Parathyroid adenoma (tissue), 2 donors: ENCODE measurements around the gene ARFGAP3.

Experiments
- H2AFZ ChIP-seq: fragments of 300-600 bp; sonication (generic); one replicate; pipeline ENCODE4 v1.7.0; 2017; ENCODE audit warnings: antibody characterized with exemption, mild to moderate bottlenecking
- H3K27ac ChIP-seq: fragments of 300-600 bp; sonication (generic); one replicate; pipeline ENCODE4 v1.7.0; 2017
- H3K27me3 ChIP-seq: fragments of 300-600 bp; sonication (generic); one replicate; pipeline ENCODE4 v1.7.0; 2017; ENCODE audit warnings: low read length; ENCODE audit not compliant: control insufficient read depth, insufficient read depth
- H3K36me3 ChIP-seq: fragments of 300-600 bp; sonication (generic); one replicate; pipeline ENCODE4 v1.7.0; 2017; ENCODE audit warnings: low read length; ENCODE audit not compliant: control insufficient read depth, insufficient read depth
- H3K4me1 ChIP-seq: fragments of 300-600 bp; sonication (generic); one replicate; pipeline ENCODE4 v1.7.0; 2017; ENCODE audit warnings: control low read depth
- H3K4me2 ChIP-seq: fragments of 300-600 bp; sonication (generic); one replicate; pipeline ENCODE4 v1.7.0; 2017; ENCODE audit warnings: low read length
- H3K4me3 ChIP-seq: fragments of 300-600 bp; sonication (generic); one replicate; pipeline ENCODE4 v1.7.0; 2017; ENCODE audit warnings: low read depth, low read length
- H3K79me2 ChIP-seq: fragments of 300-600 bp; sonication (generic); one replicate; pipeline ENCODE4 v1.7.0; 2017; ENCODE audit warnings: control low read depth
- H3K9ac ChIP-seq: fragments of 300-600 bp; sonication (generic); one replicate; pipeline ENCODE4 v1.7.0; 2017; ENCODE audit warnings: mild to moderate bottlenecking
- H3K9me3 ChIP-seq: fragments of 300-600 bp; sonication (generic); one replicate; pipeline ENCODE4 v1.7.0; 2017; ENCODE audit warnings: low read length; ENCODE audit not compliant: control insufficient read depth
- TF ChIP-seq, protein P1 (sequence below): fragments of 300-600 bp; sonication (generic); IDR thresholded peaks from one replicate; pipeline ENCODE4 v1.7.0; 2017; ENCODE audit warnings: antibody characterized with exemption, mild to moderate bottlenecking
- donor health status: primary hyperparathyroidism.

Gene ARFGAP3

DNA sequence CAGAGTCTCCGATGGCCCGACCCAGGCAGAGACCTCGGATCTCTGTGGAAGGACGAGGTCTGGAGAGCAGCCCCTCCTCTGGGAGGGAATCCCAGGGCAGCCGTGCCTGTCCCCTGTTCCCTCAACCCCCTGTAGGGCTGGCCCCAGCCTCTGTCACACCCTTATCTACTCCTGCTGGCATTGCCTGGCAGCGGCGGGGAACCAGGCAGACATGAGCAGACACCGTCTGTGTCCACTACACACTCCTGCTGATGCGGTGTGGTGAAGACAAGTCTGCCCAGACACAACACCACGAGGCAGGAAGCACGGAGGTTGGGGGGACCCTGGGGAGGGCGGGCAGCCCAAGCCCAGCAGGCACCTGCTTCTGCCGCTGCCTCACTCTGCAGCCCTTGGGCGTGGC is 83.9 kb downstream of the ARFGAP3 start:
- Histone ChIP-seq H3K9ac (no peak overlapping the region), H2AFZ (no peak overlapping the region), H3K36me3 (no peaks in the 10 kb centered on the region), H3K79me2 (no peaks in the 10 kb centered on the region), H3K27me3 (no peaks in the 10 kb centered on the region), H3K4me3 (no peak overlapping the region), H3K9me3 (no peaks in the 10 kb centered on the region), H3K27ac (no peak overlapping the region), H3K4me2 (no peak overlapping the region), H3K4me1 (no peaks in the 10 kb centered on the region)
- TF ChIP-seq, protein P1, sequence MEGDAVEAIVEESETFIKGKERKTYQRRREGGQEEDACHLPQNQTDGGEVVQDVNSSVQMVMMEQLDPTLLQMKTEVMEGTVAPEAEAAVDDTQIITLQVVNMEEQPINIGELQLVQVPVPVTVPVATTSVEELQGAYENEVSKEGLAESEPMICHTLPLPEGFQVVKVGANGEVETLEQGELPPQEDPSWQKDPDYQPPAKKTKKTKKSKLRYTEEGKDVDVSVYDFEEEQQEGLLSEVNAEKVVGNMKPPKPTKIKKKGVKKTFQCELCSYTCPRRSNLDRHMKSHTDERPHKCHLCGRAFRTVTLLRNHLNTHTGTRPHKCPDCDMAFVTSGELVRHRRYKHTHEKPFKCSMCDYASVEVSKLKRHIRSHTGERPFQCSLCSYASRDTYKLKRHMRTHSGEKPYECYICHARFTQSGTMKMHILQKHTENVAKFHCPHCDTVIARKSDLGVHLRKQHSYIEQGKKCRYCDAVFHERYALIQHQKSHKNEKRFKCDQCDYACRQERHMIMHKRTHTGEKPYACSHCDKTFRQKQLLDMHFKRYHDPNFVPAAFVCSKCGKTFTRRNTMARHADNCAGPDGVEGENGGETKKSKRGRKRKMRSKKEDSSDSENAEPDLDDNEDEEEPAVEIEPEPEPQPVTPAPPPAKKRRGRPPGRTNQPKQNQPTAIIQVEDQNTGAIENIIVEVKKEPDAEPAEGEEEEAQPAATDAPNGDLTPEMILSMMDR = no peak

DNA sequence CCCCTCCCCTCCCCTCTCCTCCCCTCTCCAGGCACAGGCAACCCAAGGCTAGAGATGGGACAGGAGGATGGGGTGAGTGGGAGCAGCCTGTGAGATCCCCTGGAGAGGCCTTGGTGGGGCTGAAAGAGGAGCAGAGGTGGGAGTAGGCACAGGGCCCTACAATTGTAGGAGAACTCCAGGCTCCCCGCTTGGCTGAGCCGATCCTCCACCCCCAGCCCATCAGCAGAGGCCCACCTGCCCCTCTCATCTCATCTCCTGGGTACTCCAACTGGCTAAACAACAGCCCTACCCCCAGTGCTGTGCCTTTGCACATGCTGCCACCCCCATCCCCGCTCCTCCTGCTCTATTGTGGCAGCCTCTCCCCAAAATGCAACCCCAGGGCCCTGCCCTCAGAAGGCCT is 84.4 kb downstream of the ARFGAP3 start:
- H2AFZ ChIP-seq = no peak overlapping the region
- H3K27me3 ChIP-seq = no peaks in the 10 kb centered on the region
- no peaks in the 10 kb centered on the region for H3K36me3 ChIP-seq
- H3K4me1 ChIP-seq = no peaks in the 10 kb centered on the region
- H3K4me2 ChIP-seq = no peak overlapping the region
- no peaks in the 10 kb centered on the region for H3K9me3 ChIP-seq
- no peaks in the 10 kb centered on the region for H3K79me2 ChIP-seq
- no peak overlapping the region for H3K9ac ChIP-seq
- no peak overlapping the region for H3K27ac ChIP-seq
- no peak overlapping the region for H3K4me3 ChIP-seq
- TF ChIP-seq, protein P1 = no peak

DNA sequence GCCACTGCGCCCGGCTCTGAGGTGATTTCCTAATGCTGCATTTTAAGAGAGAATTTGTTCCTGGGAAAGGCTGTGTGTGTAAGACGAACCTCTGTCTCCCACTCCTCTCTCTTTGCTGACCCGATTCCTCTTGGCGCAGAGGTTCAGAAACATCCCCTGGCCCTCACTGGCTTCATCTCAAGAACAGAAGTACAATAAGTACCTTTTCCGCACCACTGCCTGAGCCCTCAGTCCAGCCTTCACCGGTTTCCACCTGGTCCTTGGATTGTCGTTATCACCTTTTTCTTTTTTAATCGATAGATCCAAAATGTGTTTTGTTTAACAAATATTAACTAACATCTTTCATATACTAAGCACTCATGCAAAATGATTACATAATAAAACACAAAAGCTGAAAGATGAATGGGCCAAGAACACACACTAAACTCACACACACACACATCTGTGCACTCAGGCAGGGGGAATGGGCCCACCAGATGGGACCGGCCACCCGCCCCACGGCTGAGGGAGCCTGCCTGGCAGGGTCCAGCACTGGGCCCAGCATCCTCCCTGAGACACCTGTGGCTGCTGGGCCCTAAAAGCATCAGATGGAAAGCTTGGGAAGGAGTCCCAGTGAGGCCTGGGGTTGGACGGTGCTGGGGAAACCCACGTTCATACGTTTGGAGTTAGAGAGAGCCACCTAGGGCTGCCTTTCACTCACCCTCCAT is 86.0 kb downstream of the ARFGAP3 start:
- no peak overlapping the region for H3K4me2 ChIP-seq
- no peaks in the 10 kb centered on the region for H3K9me3 ChIP-seq
- H3K9ac ChIP-seq = no peak overlapping the region
- H2AFZ ChIP-seq = no peak overlapping the region
- H3K4me3 ChIP-seq = no peak overlapping the region
- no peaks in the 10 kb centered on the region for H3K4me1 ChIP-seq
- TF ChIP-seq, protein P1 = no peak
- no peaks in the 10 kb centered on the region for H3K36me3 ChIP-seq
- no peaks in the 10 kb centered on the region for H3K79me2 ChIP-seq
- H3K27ac ChIP-seq = no peak overlapping the region
- H3K27me3 ChIP-seq = no peaks in the 10 kb centered on the region

DNA sequence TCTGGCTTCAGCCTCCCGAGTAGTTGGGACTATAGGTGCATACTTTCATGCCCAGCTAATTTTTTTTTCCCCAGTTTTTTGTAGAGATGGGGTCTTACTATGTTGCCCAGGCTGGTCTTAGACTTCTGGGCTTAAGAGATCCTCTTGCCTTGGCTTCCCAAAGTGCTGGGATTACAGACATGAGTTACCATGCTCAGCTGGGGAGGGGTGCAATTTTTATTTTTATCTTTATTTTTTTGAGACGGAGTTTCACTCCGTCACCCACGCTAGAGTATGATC is 86.7 kb downstream of the ARFGAP3 start:
- Histone ChIP-seq H3K9ac (no peak overlapping the region), H3K4me1 (no peaks in the 10 kb centered on the region), H3K27me3 (no peaks in the 10 kb centered on the region), H3K36me3 (no peaks in the 10 kb centered on the region), H3K4me3 (no peak overlapping the region), H3K9me3 (no peaks in the 10 kb centered on the region), H3K79me2 (no peaks in the 10 kb centered on the region), H3K4me2 (no peak overlapping the region), H2AFZ (no peak overlapping the region), H3K27ac (no peak overlapping the region)
- TF ChIP-seq, protein P1 = no peak
